A673 (cell line): Measurements from ENCODE around the gene OGDH.

Source experiments
- EZH2 ChIP-seq: fragments of 200-600 bp; sonication (generic); IDR thresholded peaks from 2 replicates; pipeline ENCODE4 v1.6.1; 2017; ENCODE audit warnings: borderline replicate concordance, low read depth, mild to moderate bottlenecking, mixed read lengths, antibody characterized with exemption, low read length; ENCODE audit not compliant: poor library complexity, severe bottlenecking
- TF ChIP-seq, protein P1 (sequence below): fragments of 300-800, 200-600 bp; sonication (generic); conservative IDR thresholded peaks from 2 replicates; pipeline ENCODE4 v1.5.1; 2017; ENCODE audit warnings: low read depth, mild to moderate bottlenecking, antibody characterized with exemption, low read length, moderate library complexity, mixed read lengths

- TF ChIP-seq EZH2, result no peak
- TF ChIP-seq, protein P1, sequence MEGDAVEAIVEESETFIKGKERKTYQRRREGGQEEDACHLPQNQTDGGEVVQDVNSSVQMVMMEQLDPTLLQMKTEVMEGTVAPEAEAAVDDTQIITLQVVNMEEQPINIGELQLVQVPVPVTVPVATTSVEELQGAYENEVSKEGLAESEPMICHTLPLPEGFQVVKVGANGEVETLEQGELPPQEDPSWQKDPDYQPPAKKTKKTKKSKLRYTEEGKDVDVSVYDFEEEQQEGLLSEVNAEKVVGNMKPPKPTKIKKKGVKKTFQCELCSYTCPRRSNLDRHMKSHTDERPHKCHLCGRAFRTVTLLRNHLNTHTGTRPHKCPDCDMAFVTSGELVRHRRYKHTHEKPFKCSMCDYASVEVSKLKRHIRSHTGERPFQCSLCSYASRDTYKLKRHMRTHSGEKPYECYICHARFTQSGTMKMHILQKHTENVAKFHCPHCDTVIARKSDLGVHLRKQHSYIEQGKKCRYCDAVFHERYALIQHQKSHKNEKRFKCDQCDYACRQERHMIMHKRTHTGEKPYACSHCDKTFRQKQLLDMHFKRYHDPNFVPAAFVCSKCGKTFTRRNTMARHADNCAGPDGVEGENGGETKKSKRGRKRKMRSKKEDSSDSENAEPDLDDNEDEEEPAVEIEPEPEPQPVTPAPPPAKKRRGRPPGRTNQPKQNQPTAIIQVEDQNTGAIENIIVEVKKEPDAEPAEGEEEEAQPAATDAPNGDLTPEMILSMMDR, result no peak
Measured at GRCh38 chr7:44626620-44627019, 20.2 kb downstream of the OGDH start.
